K562 (cell line): ENCODE results near the gene ZDHHC17. TPM values are rescaled to one million over a fixed set of nuclear protein-coding genes. Genes with fewer than 3 reads are reported as not detected.

ENCODE experiments used
- ATAC-seq: fragments of 200-7000 bp; cut with Tn5 transposase; 3 replicates; pipeline ENCODE4 v1.9.1; 2020; ENCODE audit warnings: moderate library complexity
- BruUV-seq: library from RNA; stranded (reverse); fragments of 400-500 nt; replicated peaks from 2 replicates; lab custom pipeline; 2021; lab: Mats Ljungman, UMichigan
- CTCF ChIA-PET: fragments of 300-600 bp; formaldehyde crosslinking; extraction: SDS; loops from one replicate; lab custom pipeline; 2021; ENCODE audit warnings: low intra/inter-chr PET ratio; lab: Yijun Ruan, JAX
- POLR2A ChIA-PET: fragments of 300-600, 350-650 bp; sonication (Branson Sonifier 250); formaldehyde crosslinking; extraction: SDS; loops from one replicate; lab custom pipeline; 2021; ENCODE audit warnings: antibody characterized with exemption, inconsistent platforms; lab: Yijun Ruan, JAX
- DNase-seq, 4 experiments: peaks; one replicate each; pipeline versions ENCODE4 v3.0.0 to v3.0.0-alpha.2; 2011 to 2018; ENCODE audit warnings: low spot score in 3 of 4, mixed read lengths in 3 of 4; ENCODE audit errors: extremely low read depth in 1 of 4
- FAIRE-seq: peaks from 2 replicates; lab custom pipeline; 2011; peaks lifted over from hg19 to GRCh38; lab: Jason Lieb, UNC
- H2AFZ ChIP-seq: 2 replicates; pipeline ENCODE4 v1.6.0; 2011; ENCODE audit warnings: low read depth, low read length, control low read depth, inconsistent platforms
- H3K27ac ChIP-seq: fragments of 200-600 bp; 3 replicates; pipeline ENCODE4 v1.8.0; 2011; ENCODE audit warnings: low read depth, mild to moderate bottlenecking, control low read depth, inconsistent platforms, low read length, moderate library complexity, mixed read lengths; ENCODE audit errors: extremely low read depth
- H3K27me3 ChIP-seq, 2 experiments: fragments of 300-600 bp in 1 of 2; 2 replicates in 1 of 2; 3 replicates in 1 of 2; pipeline versions ENCODE4 v1.6.0 to v1.8.0; 2011; ENCODE audit warnings: inconsistent platforms in 2 of 2, low read length in 2 of 2, mild to moderate bottlenecking in 1 of 2, mixed read lengths in 1 of 2, moderate library complexity in 1 of 2; ENCODE audit not compliant: control insufficient read depth in 2 of 2, insufficient read depth in 2 of 2
- H3K36me3 ChIP-seq: fragments of 300-600 bp; 3 replicates; pipeline ENCODE4 v1.8.0; 2011; ENCODE audit warnings: mild to moderate bottlenecking, low read length, inconsistent platforms; ENCODE audit not compliant: control insufficient read depth, insufficient read depth
- H3K4me1 ChIP-seq, 2 experiments: fragments of 200-600 bp in 1 of 2; replicated peaks in 1 of 2; 2 replicates in 1 of 2; 3 replicates in 1 of 2; pipeline versions ENCODE4 v1.5.1 to v1.8.0; 2011; ENCODE audit warnings: inconsistent platforms in 2 of 2, low read length in 2 of 2, mild to moderate bottlenecking in 1 of 2, mixed read lengths in 1 of 2, moderate library complexity in 1 of 2; ENCODE audit not compliant: control insufficient read depth in 2 of 2, insufficient read depth in 2 of 2
- H3K4me2 ChIP-seq: 2 replicates; pipeline ENCODE4 v1.6.1; 2011; ENCODE audit warnings: low read length, control low read depth, inconsistent platforms, mixed read lengths; ENCODE audit not compliant: insufficient read depth
- H3K4me3 ChIP-seq: fragments of 200-600 bp; sonication (generic), shearing (Covaris generic); 2 replicates; pipeline ENCODE4 v1.5.1; 2016; ENCODE audit warnings: control low read depth, inconsistent platforms
- H3K79me2 ChIP-seq: fragments of 200-600 bp; 3 replicates; pipeline ENCODE4 v1.8.0; 2011; ENCODE audit warnings: low read length, inconsistent platforms; ENCODE audit not compliant: control insufficient read depth, insufficient read depth
- H3K9ac ChIP-seq, 2 experiments: 2 replicates each; pipeline versions ENCODE4 v1.6.0 to v1.6.1; 2011; ENCODE audit warnings: low read depth in 2 of 2, low read length in 2 of 2, control low read depth in 1 of 2, inconsistent platforms in 1 of 2, mild to moderate bottlenecking in 1 of 2, mixed read lengths in 1 of 2; ENCODE audit not compliant: insufficient read depth in 1 of 2
- H3K9me1 ChIP-seq: one replicate; pipeline ENCODE4 v1.6.0; 2011; ENCODE audit warnings: inconsistent platforms, mild to moderate bottlenecking, low read length, moderate library complexity; ENCODE audit not compliant: control insufficient read depth, insufficient read depth
- H3K9me3 ChIP-seq: replicated peaks from 2 replicates; pipeline ENCODE4 v1.5.1; 2011; ENCODE audit warnings: low read depth, low read length, inconsistent platforms; ENCODE audit not compliant: control insufficient read depth, insufficient read depth
- H4K20me1 ChIP-seq: replicated peaks from 2 replicates; pipeline ENCODE4 v1.6.1; 2011; ENCODE audit warnings: low read length, inconsistent platforms, mixed read lengths; ENCODE audit not compliant: control insufficient read depth, insufficient read depth
- ATF1 ChIP-seq, 2 experiments: fragments of 450-650 bp in 1 of 2; IDR thresholded peaks; 2 replicates each; pipeline ENCODE4 v1.6.1; 2016; ENCODE audit warnings: missing compliant biosample characterization in 1 of 2, missing genetic modification characterization in 1 of 2
- ELK1 ChIP-seq: sonication (generic); formaldehyde crosslinking; IDR thresholded peaks from 2 replicates; pipeline ENCODE4 v1.8.1; 2022; ENCODE audit warnings: missing genetic modification reagents
- KLF6 ChIP-seq: fragments of 250-450 bp; sonication (Bioruptor Pico); IDR thresholded peaks from 2 replicates; pipeline ENCODE4 v1.4.0; 2020; ENCODE audit warnings: mild to moderate bottlenecking, moderate library complexity, borderline replicate concordance
- THRAP3 ChIP-seq: fragments of 450-650 bp; IDR thresholded peaks from 2 replicates; pipeline ENCODE4 v1.6.1; 2016; ENCODE audit warnings: mild to moderate bottlenecking, inconsistent platforms, borderline replicate concordance
- ZBTB12 ChIP-seq: fragments of 250-450 bp; sonication (Bioruptor Pico); IDR thresholded peaks from 2 replicates; pipeline ENCODE4 v1.4.0; 2020
- ZNF311 ChIP-seq: fragments of 250-450 bp; sonication (Bioruptor Pico); IDR thresholded peaks from 2 replicates; pipeline ENCODE4 v1.4.0; 2020; ENCODE audit warnings: mild to moderate bottlenecking, moderate library complexity
- ZNF316 ChIP-seq: fragments of 450-650 bp; IDR thresholded peaks from 2 replicates; pipeline ENCODE4 v1.6.1; 2016
- WGBS: fragments of 100-300 bp; shearing (Covaris generic); methylation state at CpG from one replicate; pipeline ENCODE4 v1.1.6; 2016; ENCODE audit warnings: low coverage, mixed read lengths; ENCODE audit not compliant: insufficient coverage; ENCODE audit errors: missing lambda C conversion rate; 5-methylcytosine and 5-hydroxymethylcytosine counted together
- in situ Hi-C: fragments of 300-500 bp; cut with MboI; formaldehyde crosslinking; loops from 4 replicates; pipeline ENCODE4 v1.15.0; 2018; ENCODE audit warnings: inconsistent platforms, mixed read lengths
- intact Hi-C: fragments of 100-400 bp; cut with micrococcal nuclease; formaldehyde crosslinking; loops from 2 replicates; pipeline ENCODE4 v1.14.2; 2022
- polyA plus RNA-seq, 8 experiments: library from polyadenylated mRNA; depleted of rRNA in 4 of 8; stranded (reverse) in 5 of 8; unstranded in 3 of 8; fragments of >200 nt; fragmentation: Nextera tagmentation in 2 of 8; fragmentation: Illumina TruSeq in 1 of 8; extraction: Ambion mirVana in 2 of 8; extraction: Trizol in 1 of 8; gene quantifications; 2 replicates each; pipeline versions ENCODE4 v1.2.1 to v1.2.3, GENCODE V29; 2011 to 2014; ENCODE audit warnings: inconsistent platforms in 1 of 8, missing spikeins in 1 of 8
- total RNA-seq, 7 experiments: library from RNA; depleted of rRNA in 6 of 7; stranded (reverse); fragments of >200 nt in 6 of 7; fragmentation: Illumina TruSeq in 2 of 7; extraction: Trizol in 2 of 7; gene quantifications; 2 replicates each; pipeline versions ENCODE4 v1.2.1 to v1.2.3, GENCODE V29; 2011 to 2021; ENCODE audit warnings: low replicate concordance in 1 of 7
- TF ChIP-seq, protein P1 (sequence below), 2 experiments: fragments of 450-650 bp; IDR thresholded peaks; 2 replicates each; pipeline ENCODE4 v1.6.1; 2018; ENCODE audit warnings: mild to moderate bottlenecking in 2 of 2, low read depth in 1 of 2; ENCODE audit not compliant: partially characterized antibody in 2 of 2
- TF ChIP-seq, protein P2 (sequence below): sonication (generic); formaldehyde crosslinking; IDR thresholded peaks from 2 replicates; pipeline ENCODE4 v1.8.0; 2023; ENCODE audit warnings: mild to moderate bottlenecking, missing genetic modification reagents

ZDHHC17 gene
- total and polyA plus RNA-seq, 9 of the 15 experiments (the other 6 are each of a cell fraction or from before 2014, with no cell fraction given), result 6.7 to 66.0 (median 27.5) TPM

DNA sequence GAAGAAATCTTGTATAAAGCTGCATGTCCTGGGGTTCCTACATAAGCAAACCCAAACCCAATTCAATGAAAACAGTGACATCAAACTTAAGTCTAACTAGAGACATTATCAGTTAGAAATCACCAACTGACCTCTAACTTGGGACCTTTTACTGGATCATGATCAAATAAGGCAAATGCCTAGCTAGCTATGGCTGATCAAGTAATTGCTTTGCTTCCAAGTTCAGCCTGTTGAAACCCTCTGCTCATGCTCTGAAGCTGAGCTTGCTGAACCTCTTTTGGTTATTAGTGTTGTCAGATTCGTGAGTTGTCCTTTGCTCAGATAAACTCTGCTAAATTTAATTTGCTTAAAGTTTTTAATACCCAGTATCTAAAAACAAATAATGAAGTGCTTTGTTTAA lies 28.9 kb downstream of the ZDHHC17 start:
- no peak overlapping the region for H3K4me3 ChIP-seq
- in situ Hi-C loops, result no loop called here
- no peak for DNase-seq
- peaks cover under 1% of the 10 kb centered on the region; the same call in 1 of the 3 replicates for H3K36me3 ChIP-seq
- no peaks in the 10 kb centered on the region; a peak in 1 of 5 replicates for H3K4me1 ChIP-seq
- no peak for FAIRE-seq
- no peak overlapping the region for H2AFZ ChIP-seq
- TF ChIP-seq KLF6 (CRISPR knock-in tag) (no peak), ATF1 (CRISPR knock-in tag; IDR thresholded peaks at IDR 0.05) (no peak), ATF1 (tag; IDR thresholded peaks at IDR 0.05) (no peak), ZNF311 (CRISPR knock-in tag) (no peak), ZNF316 (no peak), THRAP3 (no peak), ZBTB12 (CRISPR knock-in tag) (no peak), ELK1 (no peak)
- TF ChIP-seq, protein P1, sequence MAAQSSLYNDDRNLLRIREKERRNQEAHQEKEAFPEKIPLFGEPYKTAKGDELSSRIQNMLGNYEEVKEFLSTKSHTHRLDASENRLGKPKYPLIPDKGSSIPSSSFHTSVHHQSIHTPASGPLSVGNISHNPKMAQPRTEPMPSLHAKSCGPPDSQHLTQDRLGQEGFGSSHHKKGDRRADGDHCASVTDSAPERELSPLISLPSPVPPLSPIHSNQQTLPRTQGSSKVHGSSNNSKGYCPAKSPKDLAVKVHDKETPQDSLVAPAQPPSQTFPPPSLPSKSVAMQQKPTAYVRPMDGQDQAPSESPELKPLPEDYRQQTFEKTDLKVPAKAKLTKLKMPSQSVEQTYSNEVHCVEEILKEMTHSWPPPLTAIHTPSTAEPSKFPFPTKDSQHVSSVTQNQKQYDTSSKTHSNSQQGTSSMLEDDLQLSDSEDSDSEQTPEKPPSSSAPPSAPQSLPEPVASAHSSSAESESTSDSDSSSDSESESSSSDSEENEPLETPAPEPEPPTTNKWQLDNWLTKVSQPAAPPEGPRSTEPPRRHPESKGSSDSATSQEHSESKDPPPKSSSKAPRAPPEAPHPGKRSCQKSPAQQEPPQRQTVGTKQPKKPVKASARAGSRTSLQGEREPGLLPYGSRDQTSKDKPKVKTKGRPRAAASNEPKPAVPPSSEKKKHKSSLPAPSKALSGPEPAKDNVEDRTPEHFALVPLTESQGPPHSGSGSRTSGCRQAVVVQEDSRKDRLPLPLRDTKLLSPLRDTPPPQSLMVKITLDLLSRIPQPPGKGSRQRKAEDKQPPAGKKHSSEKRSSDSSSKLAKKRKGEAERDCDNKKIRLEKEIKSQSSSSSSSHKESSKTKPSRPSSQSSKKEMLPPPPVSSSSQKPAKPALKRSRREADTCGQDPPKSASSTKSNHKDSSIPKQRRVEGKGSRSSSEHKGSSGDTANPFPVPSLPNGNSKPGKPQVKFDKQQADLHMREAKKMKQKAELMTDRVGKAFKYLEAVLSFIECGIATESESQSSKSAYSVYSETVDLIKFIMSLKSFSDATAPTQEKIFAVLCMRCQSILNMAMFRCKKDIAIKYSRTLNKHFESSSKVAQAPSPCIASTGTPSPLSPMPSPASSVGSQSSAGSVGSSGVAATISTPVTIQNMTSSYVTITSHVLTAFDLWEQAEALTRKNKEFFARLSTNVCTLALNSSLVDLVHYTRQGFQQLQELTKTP (IDR thresholded peaks at IDR 0.05; ENCODE audit: low read depth in 1 of 2, partially characterized antibody in 2 of 2), result no peak
- TF ChIP-seq, protein P2, sequence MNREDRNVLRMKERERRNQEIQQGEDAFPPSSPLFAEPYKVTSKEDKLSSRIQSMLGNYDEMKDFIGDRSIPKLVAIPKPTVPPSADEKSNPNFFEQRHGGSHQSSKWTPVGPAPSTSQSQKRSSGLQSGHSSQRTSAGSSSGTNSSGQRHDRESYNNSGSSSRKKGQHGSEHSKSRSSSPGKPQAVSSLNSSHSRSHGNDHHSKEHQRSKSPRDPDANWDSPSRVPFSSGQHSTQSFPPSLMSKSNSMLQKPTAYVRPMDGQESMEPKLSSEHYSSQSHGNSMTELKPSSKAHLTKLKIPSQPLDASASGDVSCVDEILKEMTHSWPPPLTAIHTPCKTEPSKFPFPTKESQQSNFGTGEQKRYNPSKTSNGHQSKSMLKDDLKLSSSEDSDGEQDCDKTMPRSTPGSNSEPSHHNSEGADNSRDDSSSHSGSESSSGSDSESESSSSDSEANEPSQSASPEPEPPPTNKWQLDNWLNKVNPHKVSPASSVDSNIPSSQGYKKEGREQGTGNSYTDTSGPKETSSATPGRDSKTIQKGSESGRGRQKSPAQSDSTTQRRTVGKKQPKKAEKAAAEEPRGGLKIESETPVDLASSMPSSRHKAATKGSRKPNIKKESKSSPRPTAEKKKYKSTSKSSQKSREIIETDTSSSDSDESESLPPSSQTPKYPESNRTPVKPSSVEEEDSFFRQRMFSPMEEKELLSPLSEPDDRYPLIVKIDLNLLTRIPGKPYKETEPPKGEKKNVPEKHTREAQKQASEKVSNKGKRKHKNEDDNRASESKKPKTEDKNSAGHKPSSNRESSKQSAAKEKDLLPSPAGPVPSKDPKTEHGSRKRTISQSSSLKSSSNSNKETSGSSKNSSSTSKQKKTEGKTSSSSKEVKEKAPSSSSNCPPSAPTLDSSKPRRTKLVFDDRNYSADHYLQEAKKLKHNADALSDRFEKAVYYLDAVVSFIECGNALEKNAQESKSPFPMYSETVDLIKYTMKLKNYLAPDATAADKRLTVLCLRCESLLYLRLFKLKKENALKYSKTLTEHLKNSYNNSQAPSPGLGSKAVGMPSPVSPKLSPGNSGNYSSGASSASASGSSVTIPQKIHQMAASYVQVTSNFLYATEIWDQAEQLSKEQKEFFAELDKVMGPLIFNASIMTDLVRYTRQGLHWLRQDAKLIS (CRISPR knock-in tag), result no peak
- CTCF ChIA-PET, result interaction anchor here (2.9 kb wide), 1 partner anchor 171 kb away, joined by 35 read pairs; no protein-coding TSS in a partner anchor
- ATAC-seq, result no peak
- BruUV-seq, result no TSS peak
- H3K27me3 ChIP-seq, result no peaks in the 10 kb centered on the region
- H3K79me2 ChIP-seq, result peaks cover 79% of the 10 kb centered on the region
- POLR2A ChIA-PET, result no interaction called here
- H3K9me1 ChIP-seq, result no peaks in the 10 kb centered on the region
- no peak overlapping the region for H3K27ac ChIP-seq
- H3K9me3 ChIP-seq, result peaks cover 3% of the 10 kb centered on the region
- intact Hi-C loops, result no loop called here
- 67% methylated on average over 1 of the region's 1 CpG for WGBS
- H3K4me2 ChIP-seq, result no peak overlapping the region
- H3K9ac ChIP-seq, result no peak overlapping the region
- no peaks in the 10 kb centered on the region for H4K20me1 ChIP-seq
